ENCODE data around the gene ASXL3.

Gene ASXL3

GRCh38 chr18:33677891-33678290 lies 99.9 kb downstream of the ASXL3 start:
- no peak for DNase-seq (ENCODE audit: low read depth in 2 of 2)
- TF ChIP-seq CTCF (IDR thresholded peaks at IDR 0.05; ENCODE audit: low read depth, low read length): no peak
- H3K4me3 ChIP-seq (replicated peaks in 1 of 2; ENCODE audit: low read depth in 2 of 2, low read length in 2 of 2): no peak overlapping the region

- H3K4me3 ChIP-seq (replicated peaks in 1 of 2; ENCODE audit: low read depth in 2 of 2, low read length in 2 of 2): no peak overlapping the region
- no peak for TF ChIP-seq CTCF (IDR thresholded peaks at IDR 0.05; ENCODE audit: low read depth, low read length)
- DNase-seq (ENCODE audit: low read depth in 2 of 2): no peak
Measured at GRCh38 chr18:33682436-33682835, 104.4 kb downstream of the ASXL3 start.

- TF ChIP-seq CTCF (IDR thresholded peaks at IDR 0.05; ENCODE audit: low read depth, low read length): no peak
- no peak overlapping the region for H3K4me3 ChIP-seq (replicated peaks in 1 of 2; ENCODE audit: low read depth in 2 of 2, low read length in 2 of 2)
- no peak for DNase-seq (ENCODE audit: low read depth in 2 of 2)
Measured at GRCh38 chr18:33694593-33694992, 116.6 kb downstream of the ASXL3 start.

- TF ChIP-seq CTCF (IDR thresholded peaks at IDR 0.05; ENCODE audit: low read depth, low read length): no peak
- DNase-seq (ENCODE audit: low read depth in 2 of 2): no peak
- H3K4me3 ChIP-seq (replicated peaks in 1 of 2; ENCODE audit: low read depth in 2 of 2, low read length in 2 of 2): no peak overlapping the region
Measured at GRCh38 chr18:33696332-33697162, 118.5 kb downstream of the ASXL3 start.

- TF ChIP-seq CTCF (IDR thresholded peaks at IDR 0.05; ENCODE audit: low read depth, low read length): no peak
- DNase-seq (ENCODE audit: low read depth in 2 of 2): no peak
Measured at GRCh38 chr18:33697498-33697897, 119.5 kb downstream of the ASXL3 start.

GRCh38 chr18:33699372-33699771 lies 121.4 kb downstream of the ASXL3 start:
- TF ChIP-seq CTCF (IDR thresholded peaks at IDR 0.05; ENCODE audit: low read depth, low read length): no peak
- no peak overlapping the region for H3K4me3 ChIP-seq (replicated peaks in 1 of 2; ENCODE audit: low read depth in 2 of 2, low read length in 2 of 2)
- no peak for DNase-seq (ENCODE audit: low read depth in 2 of 2)

More at GRCh38 chr18:33697498-33697897, 119.5 kb downstream of the ASXL3 start:
- H3K4me3 ChIP-seq (replicated peaks in 1 of 2; ENCODE audit: low read depth in 2 of 2, low read length in 2 of 2): no peak overlapping the region

All from cardiac fibroblast (primary cell).